NCI-H1417 (cell line): ENCODE measurements around the gene MEF2D.
A peak's percentile ranks its signal among the peaks of the same experiment; 100 is the strongest.

Experiments
- DNase-seq, 3 experiments: peaks; one replicate each; lab custom pipeline; 2025; lab: John Stamatoyannopoulos, UW

Gene MEF2D

GRCh38 chr1:156427957-156428356 is 72.6 kb downstream of the MEF2D start:
- no peak for DNase-seq

GRCh38 chr1:156425943-156426342 is 74.6 kb downstream of the MEF2D start:
- no peak for DNase-seq

GRCh38 chr1:156424806-156425432 is 75.7 kb downstream of the MEF2D start:
- no peak for DNase-seq

- no peak for DNase-seq
Measured at GRCh38 chr1:156423422-156424352, 76.9 kb downstream of the MEF2D start.

GRCh38 chr1:156422602-156423091 is 77.9 kb downstream of the MEF2D start:
- no peak for DNase-seq

- no peak for DNase-seq
Measured at GRCh38 chr1:156421939-156422601, 78.5 kb downstream of the MEF2D start.

- peak; percentile 69 to 87 (median 81) for DNase-seq
Measured at GRCh38 chr1:156421062-156421938, 79.3 kb downstream of the MEF2D start.

GRCh38 chr1:156420205-156421061 is 80.1 kb downstream of the MEF2D start:
- DNase-seq: no peak

- DNase-seq: no peak
Measured at GRCh38 chr1:156419854-156420204, 80.7 kb downstream of the MEF2D start.

GRCh38 chr1:156418416-156419070 is 82.0 kb downstream of the MEF2D start:
- no peak for DNase-seq

GRCh38 chr1:156417401-156418020 is 83.1 kb downstream of the MEF2D start:
- no peak for DNase-seq

- DNase-seq: no peak
Measured at GRCh38 chr1:156416993-156417392, 83.6 kb downstream of the MEF2D start.

- DNase-seq: no peak
Measured at GRCh38 chr1:156414461-156415064, 86.0 kb downstream of the MEF2D start.
